Osteocyte (in vitro differentiated cells): ENCODE data around the gene GLB1L2. TPM values are rescaled to one million over a fixed set of nuclear protein-coding genes. Genes with fewer than 3 reads are reported as not detected.

ENCODE experiments used
- DNase-seq: peaks from one replicate; pipeline ENCODE4 v3.0.0; 2021; ENCODE audit warnings: mixed read lengths; ENCODE audit not compliant: unreplicated experiment; ENCODE audit errors: extremely low spot score
- H3K27ac Mint-ChIP-seq: one replicate; pipeline ENCODE4 v1.8.0; 2021; ENCODE audit warnings: mild to moderate bottlenecking, mixed read lengths; ENCODE audit not compliant: unreplicated experiment
- H3K27me3 Mint-ChIP-seq: one replicate; pipeline ENCODE4 v1.8.0; 2021; ENCODE audit warnings: mixed read lengths; ENCODE audit not compliant: unreplicated experiment
- H3K36me3 Mint-ChIP-seq: one replicate; pipeline ENCODE4 v1.8.0; 2021; ENCODE audit warnings: mixed read lengths; ENCODE audit not compliant: unreplicated experiment
- H3K4me1 Mint-ChIP-seq: one replicate; pipeline ENCODE4 v1.8.0; 2021; ENCODE audit warnings: mixed read lengths; ENCODE audit not compliant: unreplicated experiment
- H3K4me3 Mint-ChIP-seq: one replicate; pipeline ENCODE4 v1.8.0; 2021; ENCODE audit warnings: mild to moderate bottlenecking, moderate library complexity, mixed read lengths; ENCODE audit not compliant: unreplicated experiment
- H3K9me3 Mint-ChIP-seq: one replicate; pipeline ENCODE4 v1.8.0; 2021; ENCODE audit warnings: mixed read lengths; ENCODE audit not compliant: unreplicated experiment
- total RNA-seq: library from RNA; stranded (reverse); gene quantifications from 2 replicates; pipeline ENCODE4 v1.2.1, GENCODE V29; 2021
- TF ChIP-seq, protein P1 (sequence below): fragments of 200-600 bp; sonication (generic); IDR thresholded peaks from 2 replicates; pipeline ENCODE4 v1.5.0; 2021; ENCODE audit warnings: antibody characterized with exemption, mild to moderate bottlenecking, moderate library complexity

The GLB1L2 gene
- total RNA-seq, 1 donor from 2014 or later: not detected

DNA sequence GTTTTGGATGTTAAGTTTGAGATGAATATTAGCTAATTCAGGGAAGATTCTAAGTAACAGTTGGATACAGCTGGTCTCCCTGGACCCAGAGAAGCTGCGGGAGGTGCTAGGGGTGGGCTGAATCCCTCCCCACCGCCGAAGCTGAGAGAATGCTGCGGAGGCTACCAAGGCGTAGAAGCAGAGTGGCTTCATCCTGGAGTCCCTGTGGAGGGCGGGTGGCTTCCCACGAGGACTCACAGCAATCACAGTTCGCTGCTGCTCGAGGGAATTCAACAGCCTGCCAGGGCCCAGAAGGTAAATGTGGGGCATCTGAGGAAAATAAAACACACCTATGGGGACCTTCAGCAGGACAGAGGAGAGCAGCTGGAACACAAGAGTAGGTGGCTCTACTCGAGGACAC lies 91.3 kb downstream of the GLB1L2 start:
- no peaks in the 10 kb centered on the region for H3K4me1 Mint-ChIP-seq
- no peaks in the 10 kb centered on the region for H3K36me3 Mint-ChIP-seq
- DNase-seq: no peak
- H3K9me3 Mint-ChIP-seq: no peaks in the 10 kb centered on the region
- TF ChIP-seq, protein P1, sequence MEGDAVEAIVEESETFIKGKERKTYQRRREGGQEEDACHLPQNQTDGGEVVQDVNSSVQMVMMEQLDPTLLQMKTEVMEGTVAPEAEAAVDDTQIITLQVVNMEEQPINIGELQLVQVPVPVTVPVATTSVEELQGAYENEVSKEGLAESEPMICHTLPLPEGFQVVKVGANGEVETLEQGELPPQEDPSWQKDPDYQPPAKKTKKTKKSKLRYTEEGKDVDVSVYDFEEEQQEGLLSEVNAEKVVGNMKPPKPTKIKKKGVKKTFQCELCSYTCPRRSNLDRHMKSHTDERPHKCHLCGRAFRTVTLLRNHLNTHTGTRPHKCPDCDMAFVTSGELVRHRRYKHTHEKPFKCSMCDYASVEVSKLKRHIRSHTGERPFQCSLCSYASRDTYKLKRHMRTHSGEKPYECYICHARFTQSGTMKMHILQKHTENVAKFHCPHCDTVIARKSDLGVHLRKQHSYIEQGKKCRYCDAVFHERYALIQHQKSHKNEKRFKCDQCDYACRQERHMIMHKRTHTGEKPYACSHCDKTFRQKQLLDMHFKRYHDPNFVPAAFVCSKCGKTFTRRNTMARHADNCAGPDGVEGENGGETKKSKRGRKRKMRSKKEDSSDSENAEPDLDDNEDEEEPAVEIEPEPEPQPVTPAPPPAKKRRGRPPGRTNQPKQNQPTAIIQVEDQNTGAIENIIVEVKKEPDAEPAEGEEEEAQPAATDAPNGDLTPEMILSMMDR: no peak
- no peak overlapping the region for H3K4me3 Mint-ChIP-seq
- no peaks in the 10 kb centered on the region for H3K27me3 Mint-ChIP-seq
- no peak overlapping the region for H3K27ac Mint-ChIP-seq

DNA sequence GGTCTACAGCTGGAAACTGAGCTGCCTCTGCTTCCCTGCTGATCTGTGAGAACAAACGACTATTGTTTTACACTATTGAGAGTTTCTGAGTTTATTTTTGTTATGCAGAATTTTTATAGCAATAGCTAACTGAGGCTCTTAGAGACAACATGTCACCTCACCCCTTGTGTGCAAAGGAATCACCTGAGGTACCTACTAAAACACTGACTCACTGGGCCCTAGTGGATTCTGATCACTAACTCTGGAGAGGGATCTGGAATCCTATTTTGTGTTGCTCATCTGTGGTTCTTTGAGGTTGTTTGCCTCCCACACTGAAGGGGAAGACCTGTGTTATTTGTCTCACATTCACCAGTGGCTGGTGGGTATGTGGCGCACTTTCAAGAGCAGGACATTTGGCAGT lies 93.6 kb downstream of the GLB1L2 start:
- H3K4me1 Mint-ChIP-seq: no peaks in the 10 kb centered on the region
- TF ChIP-seq, protein P1: no peak
- H3K4me3 Mint-ChIP-seq: no peak overlapping the region
- no peak overlapping the region for H3K27ac Mint-ChIP-seq
- H3K27me3 Mint-ChIP-seq: no peaks in the 10 kb centered on the region
- DNase-seq: no peak
- H3K36me3 Mint-ChIP-seq: no peaks in the 10 kb centered on the region
- no peaks in the 10 kb centered on the region for H3K9me3 Mint-ChIP-seq

Other genes with a start within 250 kb of the GLB1L2 start
- gene NCAPD3, start 108.0 kb upstream of the GLB1L2 start, total RNA-seq: 20.7 and 21.7 TPM in 2 replicates
- 54.3 and 58.8 TPM in 2 replicates for gene VPS26B, start 107.3 kb upstream of the GLB1L2 start, total RNA-seq
- gene THYN1, start 78.6 kb upstream of the GLB1L2 start, total RNA-seq: 32.6 and 33.9 TPM in 2 replicates
- 25.5 and 26.8 TPM in 2 replicates for gene ACAD8, start 78.4 kb upstream of the GLB1L2 start, total RNA-seq
- gene GLB1L3, start 55.6 kb upstream of the GLB1L2 start, total RNA-seq: not detected in 2 replicates
- gene B3GAT1, start 80.3 kb downstream of the GLB1L2 start, total RNA-seq: 1.6 and 2.4 TPM in 2 replicates